ENCODE results near the gene MKRN2OS. TPM values are rescaled to one million over a fixed set of nuclear protein-coding genes. Genes with fewer than 3 reads are reported as not detected.
A peak's percentile ranks its signal among the peaks of the same experiment; 100 is the strongest.

The MKRN2OS gene
- total and polyA plus RNA-seq, 3 experiments from 2014 or later: not detected

GRCh38 chr3:12521010-12521409 is 24.3 kb downstream of the MKRN2OS start:
- no peaks in the 10 kb centered on the region for H3K27me3 ChIP-seq (ENCODE audit: insufficient read depth, low read length, poor library complexity, severe bottlenecking)
- H3K27ac ChIP-seq (ENCODE audit: low read depth, low read length): no peak overlapping the region
- no peaks in the 10 kb centered on the region for H3K4me1 ChIP-seq (ENCODE audit: insufficient read depth, low read length)
- H3K9me3 ChIP-seq (ENCODE audit: low read length): no peaks in the 10 kb centered on the region
- H3K4me3 ChIP-seq (ENCODE audit: low read length): no peak overlapping the region
- H3K27ac Mint-ChIP-seq: no peak overlapping the region
- POLR2A ChIA-PET: no interaction called here
- no peaks in the 10 kb centered on the region for H3K4me1 Mint-ChIP-seq
- no peak overlapping the region for H3K4me3 Mint-ChIP-seq
- no peaks in the 10 kb centered on the region for H3K9me3 Mint-ChIP-seq
- peaks cover 12 to 40% (median 17%) of the 10 kb centered on the region in 3 donors for H3K36me3 Mint-ChIP-seq
- H3K27me3 Mint-ChIP-seq: no peaks in the 10 kb centered on the region
- no peaks in the 10 kb centered on the region for H3K36me3 ChIP-seq (ENCODE audit: insufficient read depth, low read length)
- CTCF ChIA-PET: no interaction called here
- no peak for DNase-seq

- no peak overlapping the region for H3K4me3 Mint-ChIP-seq
- peaks cover 8 to 35% (median 12%) of the 10 kb centered on the region in 3 donors for H3K36me3 Mint-ChIP-seq
- no peaks in the 10 kb centered on the region for H3K9me3 Mint-ChIP-seq
- Histone ChIP-seq H3K4me1 (ENCODE audit: insufficient read depth, low read length) (no peaks in the 10 kb centered on the region), H3K36me3 (ENCODE audit: insufficient read depth, low read length) (no peaks in the 10 kb centered on the region), H3K9me3 (ENCODE audit: low read length) (no peaks in the 10 kb centered on the region), H3K27me3 (ENCODE audit: insufficient read depth, low read length, poor library complexity, severe bottlenecking) (no peaks in the 10 kb centered on the region), H3K4me3 (ENCODE audit: low read length) (no peak overlapping the region), H3K27ac (ENCODE audit: low read depth, low read length) (no peak overlapping the region)
- peak overlapping the region in 1 of 8 donors; percentile 31 for H3K27ac Mint-ChIP-seq
- H3K27me3 Mint-ChIP-seq: no peaks in the 10 kb centered on the region
- H3K4me1 Mint-ChIP-seq: no peaks in the 10 kb centered on the region
- POLR2A ChIA-PET: no interaction called here
- CTCF ChIA-PET: no interaction called here
- no peak for DNase-seq
These were observed 26.9 kb downstream of the MKRN2OS start for GRCh38 chr3:12518261-12519028.

GRCh38 chr3:12516873-12517272 is 28.4 kb downstream of the MKRN2OS start:
- no peaks in the 10 kb centered on the region for H3K27me3 ChIP-seq (ENCODE audit: insufficient read depth, low read length, poor library complexity, severe bottlenecking)

GRCh38 chr3:12515631-12516030 is 29.7 kb downstream of the MKRN2OS start:
- CTCF ChIA-PET: no interaction called here
- Histone ChIP-seq H3K36me3 (ENCODE audit: insufficient read depth, low read length) (no peaks in the 10 kb centered on the region), H3K27me3 (ENCODE audit: insufficient read depth, low read length, poor library complexity, severe bottlenecking) (no peaks in the 10 kb centered on the region), H3K27ac (ENCODE audit: low read depth, low read length) (no peak overlapping the region), H3K4me3 (ENCODE audit: low read length) (no peak overlapping the region), H3K9me3 (ENCODE audit: low read length) (no peaks in the 10 kb centered on the region), H3K4me1 (ENCODE audit: insufficient read depth, low read length) (no peaks in the 10 kb centered on the region)
- H3K4me3 Mint-ChIP-seq: no peak overlapping the region
- peaks cover 4 to 23% (median 8%) of the 10 kb centered on the region in 3 donors for H3K36me3 Mint-ChIP-seq
- POLR2A ChIA-PET: no interaction called here
- no peaks in the 10 kb centered on the region for H3K4me1 Mint-ChIP-seq
- no peaks in the 10 kb centered on the region for H3K9me3 Mint-ChIP-seq
- H3K27me3 Mint-ChIP-seq: no peaks in the 10 kb centered on the region
- DNase-seq: no peak
- no peak overlapping the region for H3K27ac Mint-ChIP-seq

More at GRCh38 chr3:12516873-12517272, 28.4 kb downstream of the MKRN2OS start:
- Mint-ChIP-seq H3K4me1 (no peaks in the 10 kb centered on the region), H3K4me3 (no peak overlapping the region), H3K36me3 (peaks cover 8 to 27% (median 12%) of the 10 kb centered on the region in 3 donors), H3K27ac (no peak overlapping the region), H3K9me3 (no peaks in the 10 kb centered on the region), H3K27me3 (no peaks in the 10 kb centered on the region)
- Histone ChIP-seq H3K9me3 (ENCODE audit: low read length) (no peaks in the 10 kb centered on the region), H3K4me3 (ENCODE audit: low read length) (no peak overlapping the region), H3K27ac (ENCODE audit: low read depth, low read length) (no peak overlapping the region), H3K36me3 (ENCODE audit: insufficient read depth, low read length) (no peaks in the 10 kb centered on the region), H3K4me1 (ENCODE audit: insufficient read depth, low read length) (no peaks in the 10 kb centered on the region)
- CTCF ChIA-PET: no interaction called here
- POLR2A ChIA-PET: no interaction called here
- DNase-seq: no peak

- ChIA-PET CTCF (interaction anchor here (1.1 kb wide), 1 partner anchor 30 kb away, joined by 3 read pairs; the partner anchor contains the start of gene TSEN2), POLR2A (no interaction called here)
- DNase-seq: no peak
- Mint-ChIP-seq H3K9me3 (no peaks in the 10 kb centered on the region), H3K27me3 (no peaks in the 10 kb centered on the region), H3K27ac (peak overlapping the region in 2 of 8 donors; percentile 18 to 54), H3K4me3 (no peak overlapping the region), H3K4me1 (no peaks in the 10 kb centered on the region), H3K36me3 (peaks cover 1 to 26% (median 4%) of the 10 kb centered on the region in 3 donors)
- Histone ChIP-seq H3K9me3 (ENCODE audit: low read length) (no peaks in the 10 kb centered on the region), H3K4me1 (ENCODE audit: insufficient read depth, low read length) (no peaks in the 10 kb centered on the region), H3K27ac (ENCODE audit: low read depth, low read length) (no peak overlapping the region), H3K27me3 (ENCODE audit: insufficient read depth, low read length, poor library complexity, severe bottlenecking) (no peaks in the 10 kb centered on the region), H3K36me3 (ENCODE audit: insufficient read depth, low read length) (no peaks in the 10 kb centered on the region), H3K4me3 (ENCODE audit: low read length) (no peak overlapping the region)
These were observed 31.4 kb downstream of the MKRN2OS start for GRCh38 chr3:12513694-12514446.

- Histone ChIP-seq H3K27ac (ENCODE audit: low read depth, low read length) (no peak overlapping the region), H3K9me3 (ENCODE audit: low read length) (no peaks in the 10 kb centered on the region), H3K4me1 (ENCODE audit: insufficient read depth, low read length) (no peaks in the 10 kb centered on the region), H3K27me3 (ENCODE audit: insufficient read depth, low read length, poor library complexity, severe bottlenecking) (no peaks in the 10 kb centered on the region), H3K4me3 (ENCODE audit: low read length) (no peak overlapping the region), H3K36me3 (ENCODE audit: insufficient read depth, low read length) (no peaks in the 10 kb centered on the region)
- ChIA-PET POLR2A (no interaction called here), CTCF (interaction anchor here (1.1 kb wide), 1 partner anchor 28 kb away, joined by 3 read pairs; the partner anchor contains the start of gene TSEN2)
- Mint-ChIP-seq H3K9me3 (no peaks in the 10 kb centered on the region), H3K27ac (peak overlapping the region in 1 of 8 donors; percentile 34), H3K4me3 (no peak overlapping the region), H3K4me1 (no peaks in the 10 kb centered on the region), H3K36me3 (peaks cover 0 to 31% (median 13%) of the 10 kb centered on the region in 3 donors), H3K27me3 (no peaks in the 10 kb centered on the region)
- no peak for DNase-seq
These were observed 32.7 kb downstream of the MKRN2OS start for GRCh38 chr3:12512534-12513118.

GRCh38 chr3:12509466-12509865 is 35.8 kb downstream of the MKRN2OS start:
- Histone ChIP-seq H3K9me3 (ENCODE audit: low read length) (no peaks in the 10 kb centered on the region), H3K4me1 (ENCODE audit: insufficient read depth, low read length) (no peaks in the 10 kb centered on the region), H3K27ac (ENCODE audit: low read depth, low read length) (no peak overlapping the region), H3K36me3 (ENCODE audit: insufficient read depth, low read length) (no peaks in the 10 kb centered on the region), H3K4me3 (ENCODE audit: low read length) (no peak overlapping the region), H3K27me3 (ENCODE audit: insufficient read depth, low read length, poor library complexity, severe bottlenecking) (no peaks in the 10 kb centered on the region)
- H3K4me1 Mint-ChIP-seq: no peaks in the 10 kb centered on the region
- H3K9me3 Mint-ChIP-seq: no peaks in the 10 kb centered on the region
- no peaks in the 10 kb centered on the region for H3K27me3 Mint-ChIP-seq
- H3K27ac Mint-ChIP-seq: no peak overlapping the region
- ChIA-PET POLR2A (no interaction called here), CTCF (interaction anchor here (0.9 kb wide), 1 partner anchor 14 kb away, joined by 3 read pairs; no protein-coding TSS in a partner anchor)
- no peak overlapping the region for H3K4me3 Mint-ChIP-seq
- no peak for DNase-seq
- H3K36me3 Mint-ChIP-seq: peaks cover 4 to 49% (median 17%) of the 10 kb centered on the region in 3 donors

- Mint-ChIP-seq H3K4me1 (no peaks in the 10 kb centered on the region), H3K36me3 (peaks cover 5 to 56% (median 16%) of the 10 kb centered on the region in 3 donors), H3K4me3 (no peak overlapping the region), H3K27me3 (no peaks in the 10 kb centered on the region), H3K9me3 (no peaks in the 10 kb centered on the region), H3K27ac (no peak overlapping the region)
- Histone ChIP-seq H3K4me3 (ENCODE audit: low read length) (no peak overlapping the region), H3K4me1 (ENCODE audit: insufficient read depth, low read length) (no peaks in the 10 kb centered on the region), H3K36me3 (ENCODE audit: insufficient read depth, low read length) (no peaks in the 10 kb centered on the region), H3K27me3 (ENCODE audit: insufficient read depth, low read length, poor library complexity, severe bottlenecking) (no peaks in the 10 kb centered on the region), H3K9me3 (ENCODE audit: low read length) (no peaks in the 10 kb centered on the region), H3K27ac (ENCODE audit: low read depth, low read length) (no peak overlapping the region)
- no peak for DNase-seq
- ChIA-PET CTCF (no interaction called here), POLR2A (no interaction called here)
These were observed 37.0 kb downstream of the MKRN2OS start for GRCh38 chr3:12508291-12508700.
